Breast epithelium (tissue), 3 donors: ENCODE measurements around the gene SORT1.
"Not testable (repeated sequence)": the region's sequence is repeated elsewhere in the genome, so short reads cannot be mapped to it uniquely, and the experiment has no call there.

Experiments
- POLR2A ChIP-seq: fragments of 450-650 bp; IDR thresholded peaks from one replicate; pipeline ENCODE4 v1.6.1; 2016; ENCODE audit warnings: antibody characterized with exemption, mild to moderate bottlenecking, moderate library complexity
- POLR2AphosphoS5 ChIP-seq, 3 donors: sonication (generic); formaldehyde crosslinking; IDR thresholded peaks; one replicate each; pipeline ENCODE4 v1.6.1; 2017; ENCODE audit warnings: antibody characterized with exemption in 3 of 3
- TF ChIP-seq, protein P1 (sequence below), 3 donors: fragments of 450-650 bp; IDR thresholded peaks; one replicate each; pipeline ENCODE4 v1.5.1; 2016 to 2017; ENCODE audit warnings: antibody characterized with exemption in 3 of 3, mild to moderate bottlenecking in 3 of 3, moderate library complexity in 3 of 3

- TF ChIP-seq, protein P1, sequence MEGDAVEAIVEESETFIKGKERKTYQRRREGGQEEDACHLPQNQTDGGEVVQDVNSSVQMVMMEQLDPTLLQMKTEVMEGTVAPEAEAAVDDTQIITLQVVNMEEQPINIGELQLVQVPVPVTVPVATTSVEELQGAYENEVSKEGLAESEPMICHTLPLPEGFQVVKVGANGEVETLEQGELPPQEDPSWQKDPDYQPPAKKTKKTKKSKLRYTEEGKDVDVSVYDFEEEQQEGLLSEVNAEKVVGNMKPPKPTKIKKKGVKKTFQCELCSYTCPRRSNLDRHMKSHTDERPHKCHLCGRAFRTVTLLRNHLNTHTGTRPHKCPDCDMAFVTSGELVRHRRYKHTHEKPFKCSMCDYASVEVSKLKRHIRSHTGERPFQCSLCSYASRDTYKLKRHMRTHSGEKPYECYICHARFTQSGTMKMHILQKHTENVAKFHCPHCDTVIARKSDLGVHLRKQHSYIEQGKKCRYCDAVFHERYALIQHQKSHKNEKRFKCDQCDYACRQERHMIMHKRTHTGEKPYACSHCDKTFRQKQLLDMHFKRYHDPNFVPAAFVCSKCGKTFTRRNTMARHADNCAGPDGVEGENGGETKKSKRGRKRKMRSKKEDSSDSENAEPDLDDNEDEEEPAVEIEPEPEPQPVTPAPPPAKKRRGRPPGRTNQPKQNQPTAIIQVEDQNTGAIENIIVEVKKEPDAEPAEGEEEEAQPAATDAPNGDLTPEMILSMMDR (IDR thresholded peaks at IDR 0.05) = not testable (repeated sequence)
- TF ChIP-seq POLR2A; POLR2AphosphoS5 (IDR thresholded peaks at IDR 0.05): not testable (repeated sequence)
Observed at GRCh38 chr1:109286762-109287161, 111.0 kb downstream of the SORT1 start.
